H9 (cell line): Measurements from ENCODE around the gene IFT80. TPM values are rescaled to one million over a fixed set of nuclear protein-coding genes. Genes with fewer than 3 reads are reported as not detected.

Experiments
- DNase-seq: peaks from one replicate; pipeline ENCODE4 v3.0.0-alpha.2; 2017
- H2AFZ ChIP-seq: one replicate; pipeline ENCODE4 v1.6.1; 2013; ENCODE audit warnings: mild to moderate bottlenecking, low read length, control low read depth, moderate library complexity
- H2AK5ac ChIP-seq: 2 replicates; pipeline ENCODE4 v1.6.1; 2013; ENCODE audit warnings: low read length, control low read depth, mixed read lengths; ENCODE audit not compliant: insufficient read length
- H2BK120ac ChIP-seq: one replicate; pipeline ENCODE4 v1.6.1; 2013; ENCODE audit warnings: low read depth, mild to moderate bottlenecking, low read length, control low read depth, inconsistent platforms; ENCODE audit not compliant: poor library complexity, severe bottlenecking
- H2BK12ac ChIP-seq: 2 replicates; pipeline ENCODE4 v1.6.1; 2013; ENCODE audit warnings: low read length, control low read depth, mixed read lengths, low read depth; ENCODE audit not compliant: insufficient read length
- H2BK15ac ChIP-seq: 2 replicates; pipeline ENCODE4 v1.6.1; 2013; ENCODE audit warnings: low read depth, low read length, control low read depth
- H2BK20ac ChIP-seq: one replicate; pipeline ENCODE4 v1.6.1; 2013; ENCODE audit warnings: low read depth, mild to moderate bottlenecking, low read length, control low read depth, inconsistent platforms; ENCODE audit not compliant: poor library complexity, severe bottlenecking
- H2BK5ac ChIP-seq: 2 replicates; pipeline ENCODE4 v1.6.1; 2013; ENCODE audit warnings: low read length, control low read depth, mixed read lengths; ENCODE audit not compliant: insufficient read length
- H3K14ac ChIP-seq: 2 replicates; pipeline ENCODE4 v1.6.1; 2013; ENCODE audit warnings: low read length, control low read depth; ENCODE audit not compliant: insufficient read depth
- H3K18ac ChIP-seq: 2 replicates; pipeline ENCODE4 v1.6.1; 2013; ENCODE audit warnings: low read depth, mild to moderate bottlenecking, mixed read lengths, low read length, control low read depth; ENCODE audit not compliant: insufficient read length
- H3K23ac ChIP-seq: 2 replicates; pipeline ENCODE4 v1.6.1; 2013; ENCODE audit warnings: low read length, control low read depth, mixed read lengths, low read depth; ENCODE audit not compliant: insufficient read length
- H3K23me2 ChIP-seq: 2 replicates; pipeline ENCODE4 v1.6.1; 2013; ENCODE audit warnings: low read depth, mild to moderate bottlenecking, mixed read lengths, low read length, control low read depth; ENCODE audit not compliant: insufficient read length, poor library complexity, severe bottlenecking
- H3K27ac ChIP-seq: 2 replicates; pipeline ENCODE4 v1.5.1; 2013; ENCODE audit warnings: low read length, control low read depth, mixed read lengths, low read depth; ENCODE audit not compliant: insufficient read length
- H3K27me3 ChIP-seq: 2 replicates; pipeline ENCODE4 v1.6.1; 2013; ENCODE audit warnings: low read length, control low read depth, inconsistent platforms; ENCODE audit not compliant: insufficient read depth
- H3K4ac ChIP-seq: 2 replicates; pipeline ENCODE4 v1.6.1; 2013; ENCODE audit warnings: low read depth, mild to moderate bottlenecking, control low read depth, inconsistent platforms, low read length, moderate library complexity
- H3K4me1 ChIP-seq: 2 replicates; pipeline ENCODE4 v1.6.1; 2013; ENCODE audit warnings: low read length, control low read depth, inconsistent platforms; ENCODE audit not compliant: insufficient read depth
- H3K4me2 ChIP-seq: 2 replicates; pipeline ENCODE4 v1.6.1; 2013; ENCODE audit warnings: low read length, control low read depth, mixed read lengths; ENCODE audit not compliant: insufficient read length, insufficient read depth
- H3K56ac ChIP-seq: 2 replicates; pipeline ENCODE4 v1.6.1; 2013; ENCODE audit warnings: low read depth, mild to moderate bottlenecking, mixed read lengths, low read length, control low read depth; ENCODE audit not compliant: insufficient read length
- H3K79me1 ChIP-seq: 2 replicates; pipeline ENCODE4 v1.6.1; 2013; ENCODE audit warnings: low read depth, mild to moderate bottlenecking, moderate library complexity, low read length, control low read depth, inconsistent platforms; ENCODE audit not compliant: insufficient read depth, poor library complexity, severe bottlenecking
- H3K79me2 ChIP-seq: 2 replicates; pipeline ENCODE4 v1.6.1; 2013; ENCODE audit warnings: low read length, control low read depth, inconsistent platforms; ENCODE audit not compliant: insufficient read depth
- H3K9ac ChIP-seq: 2 replicates; pipeline ENCODE4 v1.6.1; 2013; ENCODE audit warnings: low read length, control low read depth, mixed read lengths; ENCODE audit not compliant: insufficient read length; ENCODE audit errors: extremely low read depth
- H3K9me3 ChIP-seq: one replicate; pipeline ENCODE4 v1.6.1; 2013; ENCODE audit warnings: low read depth, low read length, inconsistent platforms; ENCODE audit not compliant: control insufficient read depth
- H3T11ph ChIP-seq: one replicate; pipeline ENCODE4 v1.6.1; 2013; ENCODE audit warnings: mild to moderate bottlenecking, low read length, control low read depth, inconsistent platforms
- H4K20me1 ChIP-seq: one replicate; pipeline ENCODE4 v1.6.1; 2013; ENCODE audit not compliant: control insufficient read depth, insufficient read length, insufficient read depth
- H4K5ac ChIP-seq: 2 replicates; pipeline ENCODE4 v1.6.1; 2013; ENCODE audit warnings: low read depth, mild to moderate bottlenecking, mixed read lengths, low read length, control low read depth; ENCODE audit not compliant: insufficient read length
- H4K8ac ChIP-seq: replicated peaks from 2 replicates; pipeline ENCODE4 v1.6.1; 2013; ENCODE audit warnings: low read length, control low read depth, mixed read lengths, low read depth; ENCODE audit not compliant: insufficient read length
- H4K91ac ChIP-seq: 2 replicates; pipeline ENCODE4 v1.6.1; 2013; ENCODE audit warnings: low read depth, mild to moderate bottlenecking, moderate library complexity, mixed read lengths, low read length, control low read depth; ENCODE audit not compliant: insufficient read length
- H3K27ac Mint-ChIP-seq, 3 experiments: 2 replicates in 2 of 3; 3 replicates in 1 of 3; pipeline ENCODE4 v1.8.0; 2020 to 2021; ENCODE audit warnings: mixed read lengths in 3 of 3, mild to moderate bottlenecking in 1 of 3, moderate library complexity in 1 of 3
- H3K27me3 Mint-ChIP-seq: 2 replicates; pipeline ENCODE4 v1.8.0; 2021; ENCODE audit warnings: low read depth, mild to moderate bottlenecking, moderate library complexity, mixed read lengths
- H3K36me3 Mint-ChIP-seq, 3 experiments: 2 replicates in 2 of 3; 3 replicates in 1 of 3; pipeline ENCODE4 v1.8.0; 2020 to 2021; ENCODE audit warnings: low read depth in 3 of 3, mixed read lengths in 3 of 3; ENCODE audit not compliant: insufficient read depth in 1 of 3
- H3K4me1 Mint-ChIP-seq, 2 experiments: 2 replicates each; pipeline ENCODE4 v1.8.0; 2020; ENCODE audit warnings: mixed read lengths in 2 of 2
- H3K4me3 Mint-ChIP-seq, 2 experiments: 2 replicates in 1 of 2; 3 replicates in 1 of 2; pipeline ENCODE4 v1.8.0; 2020 to 2021; ENCODE audit warnings: mild to moderate bottlenecking in 2 of 2, mixed read lengths in 2 of 2, moderate library complexity in 1 of 2
- H3K9me3 Mint-ChIP-seq, 2 experiments: 2 replicates in 1 of 2; 3 replicates in 1 of 2; pipeline ENCODE4 v1.8.0; 2020; ENCODE audit warnings: mild to moderate bottlenecking in 2 of 2, mixed read lengths in 2 of 2, moderate library complexity in 1 of 2
- WGBS: extraction: QIAGEN DNeasy Blood & Tissue Kit; methylation state at CpG from one replicate; pipeline ENCODE4 v1.1.7; 2013; ENCODE audit warnings: missing lambda C conversion rate, low lambda C conversion rate, mixed read lengths; ENCODE audit not compliant: insufficient read length; ENCODE audit errors: extremely low coverage; 5-methylcytosine and 5-hydroxymethylcytosine counted together
- total RNA-seq: library from RNA; stranded (reverse); gene quantifications from 2 replicates; pipeline ENCODE4 v1.2.1, GENCODE V29; 2021
- TF ChIP-seq, protein P1 (sequence below): fragments of 200-600 bp; sonication (generic); conservative IDR thresholded peaks from 3 replicates; pipeline ENCODE4 v1.8.0; 2021; ENCODE audit warnings: antibody characterized with exemption, mild to moderate bottlenecking

The IFT80 gene
- total RNA-seq, 1 experiment from 2014 or later, result 29.0 TPM

- no peak overlapping the region for H2BK5ac ChIP-seq
- H3K18ac ChIP-seq, result no peak overlapping the region
- no peak overlapping the region for H3K4me2 ChIP-seq
- no peaks in the 10 kb centered on the region for H3K79me2 ChIP-seq
- H3K9me3 ChIP-seq, result no peaks in the 10 kb centered on the region
- no peak overlapping the region for H4K91ac ChIP-seq
- H3K23ac ChIP-seq, result no peak overlapping the region
- no peaks in the 10 kb centered on the region for H3K4me1 Mint-ChIP-seq
- no peaks in the 10 kb centered on the region for H3K27me3 ChIP-seq
- no peaks in the 10 kb centered on the region for H3K79me1 ChIP-seq
- H3T11ph ChIP-seq, result no peak overlapping the region
- no peaks in the 10 kb centered on the region for H3K4me1 ChIP-seq
- no peak overlapping the region for H4K8ac ChIP-seq
- H3K4ac ChIP-seq, result no peak overlapping the region
- no peak overlapping the region for H3K14ac ChIP-seq
- TF ChIP-seq, protein P1, sequence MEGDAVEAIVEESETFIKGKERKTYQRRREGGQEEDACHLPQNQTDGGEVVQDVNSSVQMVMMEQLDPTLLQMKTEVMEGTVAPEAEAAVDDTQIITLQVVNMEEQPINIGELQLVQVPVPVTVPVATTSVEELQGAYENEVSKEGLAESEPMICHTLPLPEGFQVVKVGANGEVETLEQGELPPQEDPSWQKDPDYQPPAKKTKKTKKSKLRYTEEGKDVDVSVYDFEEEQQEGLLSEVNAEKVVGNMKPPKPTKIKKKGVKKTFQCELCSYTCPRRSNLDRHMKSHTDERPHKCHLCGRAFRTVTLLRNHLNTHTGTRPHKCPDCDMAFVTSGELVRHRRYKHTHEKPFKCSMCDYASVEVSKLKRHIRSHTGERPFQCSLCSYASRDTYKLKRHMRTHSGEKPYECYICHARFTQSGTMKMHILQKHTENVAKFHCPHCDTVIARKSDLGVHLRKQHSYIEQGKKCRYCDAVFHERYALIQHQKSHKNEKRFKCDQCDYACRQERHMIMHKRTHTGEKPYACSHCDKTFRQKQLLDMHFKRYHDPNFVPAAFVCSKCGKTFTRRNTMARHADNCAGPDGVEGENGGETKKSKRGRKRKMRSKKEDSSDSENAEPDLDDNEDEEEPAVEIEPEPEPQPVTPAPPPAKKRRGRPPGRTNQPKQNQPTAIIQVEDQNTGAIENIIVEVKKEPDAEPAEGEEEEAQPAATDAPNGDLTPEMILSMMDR, result no peak
- no peak overlapping the region for H2BK12ac ChIP-seq
- H3K27ac ChIP-seq, result no peak overlapping the region
- H3K27ac Mint-ChIP-seq, result no peak overlapping the region
- H2BK120ac ChIP-seq, result no peak overlapping the region
- H4K5ac ChIP-seq, result no peak overlapping the region
- H2AK5ac ChIP-seq, result no peak overlapping the region
- H3K9me3 Mint-ChIP-seq, result peaks cover 0 to 10% of the 10 kb centered on the region in 2 experiments; a peak in 2 of 5 replicates
- H3K4me3 Mint-ChIP-seq, result no peak overlapping the region
- no CpG with 5 or more reads among the region's 9 CpGs for WGBS
- no peak overlapping the region for H3K56ac ChIP-seq
- H4K20me1 ChIP-seq, result no peaks in the 10 kb centered on the region
- no peaks in the 10 kb centered on the region for H3K23me2 ChIP-seq
- H3K9ac ChIP-seq, result no peak overlapping the region
- no peak overlapping the region for H2BK20ac ChIP-seq
- H2AFZ ChIP-seq, result no peak overlapping the region
- no peak overlapping the region for H2BK15ac ChIP-seq
- H3K27me3 Mint-ChIP-seq, result peaks cover 6% of the 10 kb centered on the region
- DNase-seq, result no peak
- H3K36me3 Mint-ChIP-seq, result peaks cover 0 to 3% (median 0%) of the 10 kb centered on the region in 3 experiments; a peak in 1 of 7 replicates
These were observed 153.7 kb downstream of the IFT80 start for GRCh38 chr3:160245261-160245800.
